GM06990 (cell line): Measurements from ENCODE around the gene STEAP4.

ENCODE experiments used
- DNase-seq: peaks from one replicate; pipeline ENCODE4 v3.0.0-alpha.2; 2011; ENCODE audit not compliant: insufficient read length; ENCODE audit errors: extremely low read depth
- H3K27me3 ChIP-seq: replicated peaks from 2 replicates; pipeline ENCODE4 v1.6.0; 2011; ENCODE audit warnings: low read length; ENCODE audit not compliant: control insufficient read depth, insufficient read depth
- H3K36me3 ChIP-seq: 2 replicates; pipeline ENCODE4 v1.5.1; 2011; ENCODE audit warnings: low read length; ENCODE audit not compliant: control insufficient read depth, insufficient read depth
- H3K4me3 ChIP-seq: replicated peaks from 2 replicates; pipeline ENCODE4 v1.5.1; 2011; ENCODE audit warnings: low read depth, mild to moderate bottlenecking, control low read depth, low read length
- CTCF ChIP-seq: IDR thresholded peaks from 2 replicates; pipeline ENCODE4 v1.5.1; 2011; ENCODE audit warnings: low read length, control low read depth, mild to moderate bottlenecking, inconsistent platforms; ENCODE audit not compliant: insufficient read depth, poor library complexity, severe bottlenecking

Gene STEAP4

GRCh38 chr7:88302486-88302885 lies 4.2 kb downstream of the STEAP4 start:
- no peak for DNase-seq
- TF ChIP-seq CTCF = no peak
- Histone ChIP-seq H3K27me3 (no peaks in the 10 kb centered on the region), H3K36me3 (no peaks in the 10 kb centered on the region), H3K4me3 (no peak overlapping the region)

- H3K4me3 ChIP-seq = no peak overlapping the region
- no peaks in the 10 kb centered on the region for H3K27me3 ChIP-seq
- DNase-seq = no peak
- no peaks in the 10 kb centered on the region for H3K36me3 ChIP-seq
- no peak for TF ChIP-seq CTCF
Observed at GRCh38 chr7:88301924-88302323, 4.8 kb downstream of the STEAP4 start.

GRCh38 chr7:88300401-88300945 lies 6.2 kb downstream of the STEAP4 start:
- no peak for DNase-seq
- Histone ChIP-seq H3K36me3 (no peaks in the 10 kb centered on the region), H3K4me3 (no peak overlapping the region), H3K27me3 (no peaks in the 10 kb centered on the region)
- TF ChIP-seq CTCF = no peak

GRCh38 chr7:88299126-88299525 lies 7.6 kb downstream of the STEAP4 start:
- Histone ChIP-seq H3K4me3 (no peak overlapping the region), H3K36me3 (no peaks in the 10 kb centered on the region), H3K27me3 (no peaks in the 10 kb centered on the region)
- DNase-seq = no peak
- no peak for TF ChIP-seq CTCF

GRCh38 chr7:88293866-88294265 lies 12.8 kb downstream of the STEAP4 start:
- no peak for DNase-seq
- no peak for TF ChIP-seq CTCF
- Histone ChIP-seq H3K4me3 (no peak overlapping the region), H3K36me3 (no peaks in the 10 kb centered on the region), H3K27me3 (no peaks in the 10 kb centered on the region)
